ENCODE data around the gene RPL36AL. TPM values are rescaled to one million over a fixed set of nuclear protein-coding genes. Genes with fewer than 3 reads are reported as not detected.
"Not testable (repeated sequence)": the region's sequence is repeated elsewhere in the genome, so short reads cannot be mapped to it uniquely, and the experiment has no call there.

The RPL36AL gene
- total RNA-seq, 1 donor from 2014 or later, result 384 TPM

DNA sequence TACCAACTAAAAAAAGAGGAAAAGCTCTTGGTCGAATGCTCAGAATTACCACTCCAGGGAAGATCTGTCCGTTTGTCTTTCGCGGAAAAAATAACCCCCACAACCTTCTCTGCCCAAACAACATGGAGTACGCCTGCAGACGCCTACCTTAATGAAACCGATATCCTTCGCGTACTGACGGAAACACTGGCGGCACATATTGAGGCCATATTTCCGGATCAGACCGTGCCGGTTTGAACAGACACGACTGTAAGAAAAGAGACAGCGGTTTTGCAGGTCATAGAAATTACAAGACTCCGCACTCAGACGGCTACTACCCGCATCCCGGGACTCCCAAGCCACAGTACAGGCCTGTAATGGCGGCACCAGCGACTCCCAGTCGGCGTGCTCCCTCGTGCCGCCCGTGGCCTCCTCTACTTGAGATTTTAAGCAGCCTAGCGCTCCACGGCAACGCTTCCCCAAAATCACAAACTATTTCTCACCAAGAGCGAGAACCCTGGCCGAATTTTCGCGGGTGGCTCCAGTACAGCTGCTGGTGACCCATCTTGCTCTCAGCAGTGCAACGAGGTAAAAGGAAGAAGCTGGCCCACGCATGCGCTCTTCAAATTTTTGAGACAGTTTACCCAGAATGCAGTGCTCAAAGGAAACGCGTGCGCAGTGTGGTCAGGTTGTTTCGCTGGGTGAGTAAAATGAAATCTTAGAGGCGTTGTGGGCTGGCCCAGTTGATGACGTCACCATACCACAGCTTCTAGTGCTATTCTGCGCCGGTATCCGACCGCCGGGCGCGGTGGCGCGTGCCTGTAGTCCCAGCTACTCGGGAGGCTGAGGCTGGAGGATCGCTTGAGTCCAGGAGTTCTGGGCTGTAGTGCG is 34.4 kb downstream of the RPL36AL start, which contains the start of gene RPS29:
Gene RPS29 (minus strand): TSS at position 578 of the 870 bp plus-strand sequence. CDS start 34 bp downstream, at position 544.
- DNase-seq (ENCODE audit: low read depth), result peak; percentile 96
- H3K4me3 ChIP-seq (ENCODE audit: low read depth, low read length), result peak within 1 kb of the TSS; percentile 66
- TF ChIP-seq CTCF (conservative IDR thresholded peaks at IDR 0.05; ENCODE audit: low read depth, low read length), result no peak

DNA sequence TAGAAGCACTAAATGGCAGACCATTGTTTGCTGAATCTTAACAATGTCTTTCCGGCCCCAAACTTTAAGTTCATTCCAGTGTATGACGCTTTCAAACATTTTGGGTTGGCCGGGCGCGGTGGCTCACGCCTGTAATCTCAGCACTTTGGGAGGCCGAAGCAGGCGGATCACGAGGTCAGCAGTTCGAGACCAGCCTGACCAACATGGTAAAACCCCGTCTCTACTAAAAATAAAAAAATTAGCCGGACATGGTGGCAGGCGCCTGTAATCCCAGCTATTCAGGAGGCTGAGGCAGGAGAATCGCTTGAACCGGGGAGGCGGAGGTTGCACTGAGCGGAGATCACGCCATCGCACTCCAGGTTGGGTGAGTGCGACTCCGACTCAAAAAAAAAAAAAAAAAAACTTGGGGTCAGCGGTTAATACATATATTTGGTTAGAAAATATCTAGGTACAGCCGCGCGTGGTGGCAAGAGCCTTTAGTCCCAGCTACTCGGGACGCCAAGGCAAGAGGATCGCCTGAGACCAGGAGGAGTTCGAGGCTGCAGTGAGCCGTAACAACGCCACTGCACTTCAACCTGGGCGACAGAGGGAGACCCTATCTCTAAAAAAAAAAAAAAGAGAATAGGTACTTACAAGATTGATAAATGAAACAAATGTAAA is 35.3 kb downstream of the RPL36AL start:
- not testable (repeated sequence) for DNase-seq (ENCODE audit: low read depth)
- peak overlapping the region; percentile 66 for H3K4me3 ChIP-seq (ENCODE audit: low read depth, low read length)

DNA sequence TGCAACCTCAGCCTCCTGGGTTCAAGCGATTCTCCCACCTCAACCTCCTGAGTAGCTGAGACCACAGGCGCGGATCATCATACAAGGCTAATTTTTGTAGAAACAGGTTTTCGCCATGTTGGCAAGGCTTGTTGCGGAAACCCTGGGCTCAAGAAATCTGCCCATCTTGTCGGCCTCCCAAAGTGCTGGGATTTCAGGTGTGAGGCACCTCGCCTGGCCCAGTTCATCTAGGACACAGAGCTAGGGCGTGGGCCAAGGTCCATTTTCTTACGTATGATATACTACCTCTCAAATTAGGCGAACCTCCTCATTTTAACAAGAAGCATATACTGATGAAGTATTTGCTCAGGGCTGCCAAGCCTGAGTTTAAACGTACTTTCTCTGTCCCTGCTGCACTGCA is 36.4 kb downstream of the RPL36AL start:
- TF ChIP-seq CTCF (conservative IDR thresholded peaks at IDR 0.05; ENCODE audit: low read depth, low read length), result no peak
- H3K4me3 ChIP-seq (ENCODE audit: low read depth, low read length), result peak overlapping the region; percentile 66
- no peak for DNase-seq (ENCODE audit: low read depth)

GRCh38 chr14:49583629-49584028 is 36.8 kb downstream of the RPL36AL start:
- no peak overlapping the region for H3K4me3 ChIP-seq (ENCODE audit: low read depth, low read length)
- no peak for DNase-seq (ENCODE audit: low read depth)

DNA sequence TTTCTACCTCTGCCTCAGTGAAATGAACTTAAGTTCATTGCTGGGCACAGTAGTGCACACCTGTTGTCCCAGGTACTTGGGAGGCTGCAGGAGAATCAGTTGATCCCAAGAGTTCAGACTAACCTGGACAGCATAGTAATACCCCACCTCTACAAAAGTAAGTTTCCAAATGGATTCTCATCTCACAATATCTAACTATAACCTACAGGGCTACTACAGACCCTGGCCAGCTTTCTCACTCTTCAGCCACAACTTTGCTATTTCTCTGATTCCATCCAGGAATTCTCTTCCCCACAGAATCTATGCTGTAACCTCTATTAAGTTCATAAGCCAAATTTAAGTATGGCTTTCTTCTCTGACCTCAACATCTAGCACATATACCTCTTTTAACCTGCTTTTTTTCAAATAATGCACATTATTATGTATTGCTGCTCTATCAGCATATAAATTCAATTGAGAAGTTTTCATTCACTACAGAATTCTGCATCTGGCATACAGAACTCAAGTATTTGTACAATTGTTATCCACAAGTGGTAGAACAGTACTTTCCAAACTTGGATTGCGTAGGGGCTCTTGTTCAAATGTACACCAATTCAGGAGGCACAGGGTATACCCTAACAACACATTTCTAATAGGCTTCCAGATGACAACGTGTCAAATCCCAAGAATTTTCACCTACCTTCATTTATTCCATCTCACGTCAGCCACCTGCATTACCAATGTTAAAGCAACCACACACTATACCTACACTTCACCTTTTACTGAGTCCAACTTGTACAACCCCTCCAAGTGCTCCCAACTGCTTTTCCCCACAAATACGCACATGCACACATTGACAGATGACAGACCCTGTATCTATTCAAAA is 38.1 kb downstream of the RPL36AL start:
- no peak overlapping the region for H3K4me3 ChIP-seq (ENCODE audit: low read depth, low read length)
- no peak for TF ChIP-seq CTCF (conservative IDR thresholded peaks at IDR 0.05; ENCODE audit: low read depth, low read length)
- DNase-seq (ENCODE audit: low read depth), result no peak

More at GRCh38 chr14:49583629-49584028, 36.8 kb downstream of the RPL36AL start:
- no peak for TF ChIP-seq CTCF (conservative IDR thresholded peaks at IDR 0.05; ENCODE audit: low read depth, low read length)

- no peak for TF ChIP-seq CTCF (conservative IDR thresholded peaks at IDR 0.05; ENCODE audit: low read depth, low read length)
- no peak overlapping the region for H3K4me3 ChIP-seq (ENCODE audit: low read depth, low read length)
- DNase-seq (ENCODE audit: low read depth), result no peak
Observed at GRCh38 chr14:49581209-49582112, 39.0 kb downstream of the RPL36AL start.

All from epithelial cell of proximal tubule (primary cell).